ENCODE data around the gene B3GAT3. TPM values are rescaled to one million over a fixed set of nuclear protein-coding genes. Genes with fewer than 3 reads are reported as not detected.

The B3GAT3 gene
- total and polyA plus RNA-seq, 2 donors from 2014 or later: 50.6 to 66.2 TPM

DNA sequence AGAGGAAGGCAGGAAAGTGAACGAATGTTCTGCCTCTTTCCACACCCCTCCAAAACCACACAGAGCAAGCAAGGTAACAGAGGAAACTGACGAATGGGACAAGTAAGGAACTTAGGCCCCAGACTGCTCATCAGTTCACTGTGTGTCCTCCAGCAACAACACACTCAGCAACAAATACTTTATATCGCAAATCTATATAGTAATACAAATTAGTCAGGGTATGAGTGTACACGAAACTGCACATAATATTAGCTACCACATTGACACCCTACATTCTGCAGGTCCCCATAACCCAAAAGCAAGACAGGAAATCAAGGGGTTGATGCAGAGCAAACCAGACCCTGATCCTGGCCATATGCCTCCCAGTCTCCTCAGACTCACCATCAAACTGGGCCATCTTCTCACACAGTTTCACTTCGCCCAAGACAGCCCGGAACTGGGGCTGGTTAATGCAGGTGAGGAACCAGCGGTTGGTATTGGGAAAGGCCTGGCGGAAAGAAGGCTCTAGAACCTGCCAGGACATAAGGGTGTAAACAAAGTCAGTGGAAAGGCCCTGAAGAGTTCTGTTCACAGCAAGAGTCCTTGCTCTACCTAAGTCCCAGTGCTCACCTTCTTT, 54.7 kb downstream of the B3GAT3 start:
- intact Hi-C loops (cut with DNase I): no loop called here
- FAIRE-seq (no peak), DNase-seq (peak in 1 of 5 donors; percentile 15)
- no peaks in the 10 kb centered on the region for H3K9me3 ChIP-seq (ENCODE audit: control insufficient read depth in 2 of 3, insufficient read depth in 1 of 3, low read length in 3 of 3)
- H3K4me1 ChIP-seq (ENCODE audit: control insufficient read depth in 2 of 3, insufficient read depth in 2 of 3, low read depth in 1 of 3, low read length in 3 of 3): peaks cover 0 to 3% (median 0%) of the 10 kb centered on the region in 3 donors
- H3K4me3 ChIP-seq (ENCODE audit: low read length in 3 of 3): no peak overlapping the region
- peaks cover 15 to 57% (median 30%) of the 10 kb centered on the region in 3 donors for H3K36me3 ChIP-seq (ENCODE audit: control insufficient read depth in 2 of 3, insufficient read depth in 3 of 3, low read length in 3 of 3)
- no peak overlapping the region for H3K9ac ChIP-seq (ENCODE audit: low read length in 3 of 3)
- no peaks in the 10 kb centered on the region for H3K27me3 ChIP-seq (ENCODE audit: control insufficient read depth, insufficient read depth, low read length)
- no peak overlapping the region for H3K27ac ChIP-seq (ENCODE audit: low read depth in 2 of 2, low read length in 2 of 2)
- no peak for TF ChIP-seq CTCF (IDR thresholded peaks at IDR 0.05; ENCODE audit: borderline replicate concordance, extremely low read depth, insufficient read depth)

DNA sequence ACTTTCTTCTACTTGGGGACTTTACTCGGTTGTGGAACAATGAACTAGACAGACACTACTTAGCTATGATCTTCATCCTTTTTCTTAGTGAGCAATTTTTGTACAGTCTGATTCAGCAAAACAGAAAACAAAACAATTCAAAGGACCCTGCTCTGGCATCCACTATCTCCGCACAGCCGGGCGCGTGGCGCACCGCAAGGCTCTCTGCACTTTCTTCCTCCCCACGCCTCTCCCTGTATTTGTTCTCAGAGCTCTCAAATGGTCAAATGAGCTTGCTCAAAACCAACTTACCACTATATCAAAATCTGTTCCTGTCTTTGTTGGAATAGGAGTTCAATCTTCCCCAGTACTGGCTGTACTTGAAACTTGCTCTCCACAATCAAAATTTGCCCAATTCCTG, 55.5 kb downstream of the B3GAT3 start:
- H3K27me3 ChIP-seq (ENCODE audit: control insufficient read depth, insufficient read depth, low read length): no peaks in the 10 kb centered on the region
- peaks cover 0 to 3% (median 0%) of the 10 kb centered on the region in 3 donors for H3K4me1 ChIP-seq (ENCODE audit: control insufficient read depth in 2 of 3, insufficient read depth in 2 of 3, low read depth in 1 of 3, low read length in 3 of 3)
- no peak overlapping the region for H3K27ac ChIP-seq (ENCODE audit: low read depth in 2 of 2, low read length in 2 of 2)
- intact Hi-C loops (cut with DNase I): no loop called here
- no peak overlapping the region for H3K9ac ChIP-seq (ENCODE audit: low read length in 3 of 3)
- H3K4me3 ChIP-seq (ENCODE audit: low read length in 3 of 3): no peak overlapping the region
- no peaks in the 10 kb centered on the region for H3K9me3 ChIP-seq (ENCODE audit: control insufficient read depth in 2 of 3, insufficient read depth in 1 of 3, low read length in 3 of 3)
- FAIRE-seq: no peak
- no peak for DNase-seq
- H3K36me3 ChIP-seq (ENCODE audit: control insufficient read depth in 2 of 3, insufficient read depth in 3 of 3, low read length in 3 of 3): peaks cover 17 to 56% (median 30%) of the 10 kb centered on the region in 3 donors
- TF ChIP-seq CTCF (IDR thresholded peaks at IDR 0.05; ENCODE audit: borderline replicate concordance, extremely low read depth, insufficient read depth): no peak

Small RNA genes within 50 kb of the gene (microRNA-seq; reads per million reads assigned to microRNA genes)
- gene MIR6747: 1.4 reads per million

Other genes starting within 250 kb of the B3GAT3 start
- not detected for gene SCGB1A1, start 203.0 kb downstream of the B3GAT3 start, total RNA-seq
- not detected for gene SCGB1A1, start 203.0 kb downstream of the B3GAT3 start, polyA plus RNA-seq (ENCODE audit: insufficient read depth, low read depth, low replicate concordance)
- gene AHNAK, start 75.2 kb downstream of the B3GAT3 start, total RNA-seq: 700 TPM
- gene AHNAK, start 75.2 kb downstream of the B3GAT3 start, polyA plus RNA-seq (ENCODE audit: insufficient read depth, low read depth, low replicate concordance): 36.6 TPM
- 1,136 TPM for gene EEF1G, start 48.1 kb downstream of the B3GAT3 start, total RNA-seq
- 1,809 TPM for gene EEF1G, start 48.1 kb downstream of the B3GAT3 start, polyA plus RNA-seq (ENCODE audit: insufficient read depth, low read depth, low replicate concordance)
- gene TUT1, start 30.5 kb downstream of the B3GAT3 start, total RNA-seq: 29.5 TPM
- 18.7 TPM for gene TUT1, start 30.5 kb downstream of the B3GAT3 start, polyA plus RNA-seq (ENCODE audit: insufficient read depth, low read depth, low replicate concordance)
- gene MTA2, start 20.1 kb downstream of the B3GAT3 start, total RNA-seq: 71.8 TPM
- gene MTA2, start 20.1 kb downstream of the B3GAT3 start, polyA plus RNA-seq (ENCODE audit: insufficient read depth, low read depth, low replicate concordance): 34.4 TPM
- 83.3 TPM for gene EML3, start 9.2 kb downstream of the B3GAT3 start, total RNA-seq
- gene EML3, start 9.2 kb downstream of the B3GAT3 start, polyA plus RNA-seq (ENCODE audit: insufficient read depth, low read depth, low replicate concordance): 35.0 TPM
- gene ROM1, start 8.7 kb downstream of the B3GAT3 start, total RNA-seq: 7.9 TPM
- 11.1 TPM for gene ROM1, start 8.7 kb downstream of the B3GAT3 start, polyA plus RNA-seq (ENCODE audit: insufficient read depth, low read depth, low replicate concordance)
- 309 TPM for gene GANAB, start 24.6 kb upstream of the B3GAT3 start, total RNA-seq
- 110 TPM for gene GANAB, start 24.6 kb upstream of the B3GAT3 start, polyA plus RNA-seq (ENCODE audit: insufficient read depth, low read depth, low replicate concordance)
- 21.2 TPM for gene INTS5, start 31.3 kb upstream of the B3GAT3 start, total RNA-seq
- 11.2 TPM for gene INTS5, start 31.3 kb upstream of the B3GAT3 start, polyA plus RNA-seq (ENCODE audit: insufficient read depth, low read depth, low replicate concordance)
- gene C11orf98, start 43.2 kb upstream of the B3GAT3 start, total RNA-seq: 44.5 TPM
- 138 TPM for gene C11orf98, start 43.2 kb upstream of the B3GAT3 start, polyA plus RNA-seq (ENCODE audit: insufficient read depth, low read depth, low replicate concordance)
- gene CSKMT, start 43.3 kb upstream of the B3GAT3 start, total RNA-seq: 12.1 TPM
- gene CSKMT, start 43.3 kb upstream of the B3GAT3 start, polyA plus RNA-seq (ENCODE audit: insufficient read depth, low read depth, low replicate concordance): 8.2 TPM
- 7.6 TPM for gene UQCC3, start 49.7 kb upstream of the B3GAT3 start, total RNA-seq
- gene UQCC3, start 49.7 kb upstream of the B3GAT3 start, polyA plus RNA-seq (ENCODE audit: insufficient read depth, low read depth, low replicate concordance): 24.8 TPM
- gene LBHD1, start 50.3 kb upstream of the B3GAT3 start, total RNA-seq: 7.9 TPM
- gene LBHD1, start 50.3 kb upstream of the B3GAT3 start, polyA plus RNA-seq (ENCODE audit: insufficient read depth, low read depth, low replicate concordance): 5.3 TPM
- gene UBXN1, start 57.1 kb upstream of the B3GAT3 start, total RNA-seq: 89.2 TPM
- 139 TPM for gene UBXN1, start 57.1 kb upstream of the B3GAT3 start, polyA plus RNA-seq (ENCODE audit: insufficient read depth, low read depth, low replicate concordance)
- 1.2 TPM for gene LRRN4CL, start 67.5 kb upstream of the B3GAT3 start, total RNA-seq
- 0.58 TPM for gene LRRN4CL, start 67.5 kb upstream of the B3GAT3 start, polyA plus RNA-seq (ENCODE audit: insufficient read depth, low read depth, low replicate concordance)
- gene BSCL2, start 85.4 kb upstream of the B3GAT3 start, total RNA-seq: 93.2 TPM
- 249 TPM for gene BSCL2, start 85.4 kb upstream of the B3GAT3 start, polyA plus RNA-seq (ENCODE audit: insufficient read depth, low read depth, low replicate concordance)
- gene GNG3, start 85.7 kb upstream of the B3GAT3 start, total RNA-seq: not detected
- gene GNG3, start 85.7 kb upstream of the B3GAT3 start, polyA plus RNA-seq (ENCODE audit: insufficient read depth, low read depth, low replicate concordance): 1.1 TPM
- 49.0 TPM for gene HNRNPUL2, start 105.5 kb upstream of the B3GAT3 start, total RNA-seq
- 37.1 TPM for gene HNRNPUL2, start 105.5 kb upstream of the B3GAT3 start, polyA plus RNA-seq (ENCODE audit: insufficient read depth, low read depth, low replicate concordance)
- 24.8 TPM for gene TTC9C, start 106.5 kb upstream of the B3GAT3 start, total RNA-seq
- gene TTC9C, start 106.5 kb upstream of the B3GAT3 start, polyA plus RNA-seq (ENCODE audit: insufficient read depth, low read depth, low replicate concordance): 39.2 TPM
- 15.0 TPM for gene ZBTB3, start 132.2 kb upstream of the B3GAT3 start, total RNA-seq
- gene ZBTB3, start 132.2 kb upstream of the B3GAT3 start, polyA plus RNA-seq (ENCODE audit: insufficient read depth, low read depth, low replicate concordance): 4.8 TPM
- gene POLR2G, start 139.6 kb upstream of the B3GAT3 start, total RNA-seq: 66.0 TPM
- 143 TPM for gene POLR2G, start 139.6 kb upstream of the B3GAT3 start, polyA plus RNA-seq (ENCODE audit: insufficient read depth, low read depth, low replicate concordance)
- 27.1 TPM for gene TAF6L, start 149.4 kb upstream of the B3GAT3 start, total RNA-seq
- gene TAF6L, start 149.4 kb upstream of the B3GAT3 start, polyA plus RNA-seq (ENCODE audit: insufficient read depth, low read depth, low replicate concordance): 19.3 TPM
- 57.1 TPM for gene TMEM179B, start 165.4 kb upstream of the B3GAT3 start, total RNA-seq
- 105 TPM for gene TMEM179B, start 165.4 kb upstream of the B3GAT3 start, polyA plus RNA-seq (ENCODE audit: insufficient read depth, low read depth, low replicate concordance)
- 16.5 TPM for gene TMEM223, start 170.0 kb upstream of the B3GAT3 start, total RNA-seq
- gene TMEM223, start 170.0 kb upstream of the B3GAT3 start, polyA plus RNA-seq (ENCODE audit: insufficient read depth, low read depth, low replicate concordance): 34.9 TPM
- gene NXF1, start 183.5 kb upstream of the B3GAT3 start, total RNA-seq: 83.8 TPM
- 70.7 TPM for gene NXF1, start 183.5 kb upstream of the B3GAT3 start, polyA plus RNA-seq (ENCODE audit: insufficient read depth, low read depth, low replicate concordance)
- 39.6 TPM for gene STX5, start 210.1 kb upstream of the B3GAT3 start, total RNA-seq
- 44.6 TPM for gene STX5, start 210.1 kb upstream of the B3GAT3 start, polyA plus RNA-seq (ENCODE audit: insufficient read depth, low read depth, low replicate concordance)
- not detected for gene TEX54, start 210.9 kb upstream of the B3GAT3 start, total RNA-seq
- not detected for gene TEX54, start 210.9 kb upstream of the B3GAT3 start, polyA plus RNA-seq (ENCODE audit: insufficient read depth, low read depth, low replicate concordance)
- 48.9 TPM for gene WDR74, start 217.6 kb upstream of the B3GAT3 start, total RNA-seq
- gene WDR74, start 217.6 kb upstream of the B3GAT3 start, polyA plus RNA-seq (ENCODE audit: insufficient read depth, low read depth, low replicate concordance): 38.5 TPM